IPS-18c (cell line): ENCODE data around the gene PITPNC1.
A peak's percentile ranks its signal among the peaks of the same experiment; 100 is the strongest.

Experiments
- H3K4me3 ChIP-seq: 2 replicates; pipeline ENCODE4 v1.7.0; 2013; ENCODE audit warnings: low read depth, mild to moderate bottlenecking, low read length, moderate library complexity; ENCODE audit not compliant: insufficient read depth
- H3K9me3 ChIP-seq: one replicate; pipeline ENCODE4 v1.6.1; 2013; ENCODE audit warnings: mild to moderate bottlenecking, low read length, moderate library complexity; ENCODE audit not compliant: control insufficient read depth, insufficient read depth

Gene PITPNC1

GRCh38 chr17:67364847-67365737 lies 12.0 kb upstream of the PITPNC1 start:
- H3K4me3 ChIP-seq, result peak overlapping the region; percentile 99
- no peaks in the 10 kb centered on the region for H3K9me3 ChIP-seq

- peak overlapping the region; percentile 99 for H3K4me3 ChIP-seq
Measured at GRCh38 chr17:67365738-67366192, 11.3 kb upstream of the PITPNC1 start.

GRCh38 chr17:67366193-67367157 lies 10.6 kb upstream of the PITPNC1 start, which contains the start of gene PSMD12:
Gene PSMD12 (minus strand): TSS chr17:67366577. CDS start chr17:67366519, 58 bp downstream.
- no peaks in the 10 kb centered on the region for H3K9me3 ChIP-seq
- peak within 1 kb of the TSS; percentile 99 for H3K4me3 ChIP-seq

More at GRCh38 chr17:67365738-67366192, 11.3 kb upstream of the PITPNC1 start:
- H3K9me3 ChIP-seq, result no peaks in the 10 kb centered on the region

- H3K9me3 ChIP-seq, result no peaks in the 10 kb centered on the region
- no peak overlapping the region for H3K4me3 ChIP-seq
Measured at GRCh38 chr17:67369676-67370075, 7.4 kb upstream of the PITPNC1 start.

GRCh38 chr17:67372751-67373150 lies 4.3 kb upstream of the PITPNC1 start:
- Histone ChIP-seq H3K9me3 (peaks cover 2% of the 10 kb centered on the region), H3K4me3 (no peak overlapping the region)

GRCh38 chr17:67374329-67375053 lies 2.6 kb upstream of the PITPNC1 start:
- H3K4me3 ChIP-seq, result no peak overlapping the region
- peaks cover 2% of the 10 kb centered on the region for H3K9me3 ChIP-seq

GRCh38 chr17:67375054-67375427 lies 2.0 kb upstream of the PITPNC1 start:
- H3K9me3 ChIP-seq, result peaks cover 2% of the 10 kb centered on the region
- no peak overlapping the region for H3K4me3 ChIP-seq

- H3K4me3 ChIP-seq, result no peak overlapping the region
- H3K9me3 ChIP-seq, result peaks cover 2% of the 10 kb centered on the region
Measured at GRCh38 chr17:67375716-67376115, 1.4 kb upstream of the PITPNC1 start.

- H3K9me3 ChIP-seq, result peaks cover 2% of the 10 kb centered on the region
- H3K4me3 ChIP-seq, result peak overlapping the region; percentile 80
Measured at GRCh38 chr17:67376415-67376736, 705 bp upstream of the PITPNC1 start.

GRCh38 chr17:67377488-67378453 lies 690 bp downstream of the PITPNC1 start:
- peak overlapping the region; percentile 80 for H3K4me3 ChIP-seq

GRCh38 chr17:67378454-67379250 lies 1.6 kb downstream of the PITPNC1 start:
- H3K4me3 ChIP-seq, result peak overlapping the region; percentile 80
- H3K9me3 ChIP-seq, result peaks cover 2% of the 10 kb centered on the region

More at GRCh38 chr17:67377488-67378453, 690 bp downstream of the PITPNC1 start:
- H3K9me3 ChIP-seq, result peaks cover 2% of the 10 kb centered on the region

- peaks cover 2% of the 10 kb centered on the region for H3K9me3 ChIP-seq
Measured at GRCh38 chr17:67379251-67379630, 2.2 kb downstream of the PITPNC1 start.

GRCh38 chr17:67381929-67382257 lies 4.8 kb downstream of the PITPNC1 start:
- H3K9me3 ChIP-seq, result peaks cover 2% of the 10 kb centered on the region
- no peak overlapping the region for H3K4me3 ChIP-seq

More at GRCh38 chr17:67379251-67379630, 2.2 kb downstream of the PITPNC1 start:
- H3K4me3 ChIP-seq, result peak overlapping the region; percentile 80

GRCh38 chr17:67385122-67385988 lies 8.3 kb downstream of the PITPNC1 start:
- Histone ChIP-seq H3K4me3 (no peak overlapping the region), H3K9me3 (no peaks in the 10 kb centered on the region)
